OCI-LY7 (cell line): ENCODE results near the gene ATAD1. TPM values are rescaled to one million over a fixed set of nuclear protein-coding genes. Genes with fewer than 3 reads are reported as not detected.

Experiments used
- BruUV-seq: library from RNA; stranded (reverse); fragments of 400-500 nt; replicated peaks from 2 replicates; lab custom pipeline; 2021; lab: Mats Ljungman, UMichigan
- CTCF ChIA-PET: fragments of 300-600 bp; sonication (Branson Sonifier 250); formaldehyde crosslinking; loops from one replicate; lab custom pipeline; 2022; ENCODE audit warnings: antibody characterized with exemption; ENCODE audit not compliant: unreplicated experiment; lab: Charles Lee
- POLR2A ChIA-PET: fragments of 300-600 bp; sonication (Branson Sonifier 250); formaldehyde crosslinking; loops from one replicate; lab custom pipeline; 2022; ENCODE audit warnings: antibody characterized with exemption; lab: Charles Lee
- DNase-seq: peaks from one replicate; pipeline ENCODE4 v3.0.0-alpha.2; 2015; ENCODE audit warnings: low spot score
- H2AFZ ChIP-seq: fragments of 200-600 bp; sonication (generic), shearing (Covaris generic); 2 replicates; pipeline ENCODE4 v1.6.1; 2014; ENCODE audit warnings: mild to moderate bottlenecking, antibody characterized with exemption, low read length, moderate library complexity
- H3K27ac ChIP-seq: fragments of 200-600 bp; sonication (generic); 2 replicates; pipeline ENCODE4 v1.5.1; 2014; ENCODE audit warnings: mixed run types, low read depth, mild to moderate bottlenecking, moderate library complexity, low read length, inconsistent platforms; ENCODE audit not compliant: poor library complexity, severe bottlenecking
- H3K36me3 ChIP-seq: fragments of 200-600 bp; sonication (generic); 2 replicates; pipeline ENCODE4 v1.6.1; 2014; ENCODE audit warnings: mild to moderate bottlenecking, antibody characterized with exemption, low read length, moderate library complexity, mixed read lengths; ENCODE audit not compliant: insufficient read depth
- H3K4me1 ChIP-seq: fragments of 200-600 bp; sonication (generic); 2 replicates; pipeline ENCODE4 v1.5.1; 2014; ENCODE audit warnings: mild to moderate bottlenecking, low read length; ENCODE audit not compliant: insufficient read depth, poor library complexity, severe bottlenecking
- H3K4me2 ChIP-seq: fragments of 200-600 bp; sonication (generic); 2 replicates; pipeline ENCODE4 v1.6.1; 2014; ENCODE audit warnings: mild to moderate bottlenecking, low read length
- H3K4me3 ChIP-seq: fragments of 200-600 bp; sonication (generic); 2 replicates; pipeline ENCODE4 v1.5.1; 2014; ENCODE audit warnings: mild to moderate bottlenecking, low read depth, low read length; ENCODE audit not compliant: poor library complexity, severe bottlenecking
- H3K79me2 ChIP-seq: fragments of 200-600 bp; sonication (generic); 2 replicates; pipeline ENCODE4 v1.6.1; 2016; ENCODE audit warnings: low read depth, mild to moderate bottlenecking, low read length, moderate library complexity, mixed read lengths; ENCODE audit not compliant: insufficient read depth
- H3K9me2 ChIP-seq: fragments of 200-600 bp; sonication (generic); 2 replicates; pipeline ENCODE4 v1.6.1; 2016; ENCODE audit warnings: mild to moderate bottlenecking, low read length, mixed read lengths; ENCODE audit not compliant: insufficient read depth
- H3K9me3 ChIP-seq: fragments of 200-600 bp; sonication (generic); 2 replicates; pipeline ENCODE4 v1.6.1; 2014; ENCODE audit warnings: mild to moderate bottlenecking, mixed run types, low read length, mixed read lengths
- H4K20me1 ChIP-seq: fragments of 200-600 bp; sonication (generic); 2 replicates; pipeline ENCODE4 v1.6.1; 2014; ENCODE audit warnings: mild to moderate bottlenecking, antibody characterized with exemption, low read length, moderate library complexity, mixed read lengths; ENCODE audit not compliant: insufficient read depth
- CTCF ChIP-seq: fragments of 200-600 bp; sonication (generic); conservative IDR thresholded peaks from 2 replicates; pipeline ENCODE4 v1.5.1; 2014; ENCODE audit warnings: mild to moderate bottlenecking, antibody characterized with exemption, low read length, moderate library complexity, mixed read lengths
- EZH2phosphoT487 ChIP-seq: fragments of 200-600 bp; sonication (generic); IDR thresholded peaks from 2 replicates; pipeline ENCODE4 v1.6.1; 2018; ENCODE audit warnings: low read depth, borderline replicate concordance, mild to moderate bottlenecking, mixed run types, antibody characterized with exemption, low read length, moderate library complexity, mixed read lengths
- intact Hi-C: fragments of 100-400 bp; cut with micrococcal nuclease; formaldehyde crosslinking; loops from one replicate; pipeline ENCODE4 v1.10.0; 2022; ENCODE audit not compliant: unreplicated experiment
- total RNA-seq, 2 experiments: library from RNA; depleted of rRNA in 1 of 2; stranded (reverse); fragments of >200 nt in 1 of 2; shearing (Covaris generic) in 1 of 2; gene quantifications; 2 replicates each; pipeline ENCODE4 v1.2.3, GENCODE V29; 2014 to 2022

ATAD1 gene
- total RNA-seq, 2 experiments from 2014 or later = 19.6 to 47.7 TPM

- no peak overlapping the region for H3K27ac ChIP-seq
- intact Hi-C loops = no loop called here
- POLR2A ChIA-PET = interaction anchor here (0.7 to 1.5 kb wide), 6 partner anchors 9 to 830 kb away, joined by 3 to 9 read pairs (median 4); no protein-coding TSS in a partner anchor
- no peaks in the 10 kb centered on the region for H4K20me1 ChIP-seq
- no peaks in the 10 kb centered on the region for H3K9me3 ChIP-seq
- H3K4me1 ChIP-seq = no peaks in the 10 kb centered on the region
- no peak overlapping the region for H2AFZ ChIP-seq
- H3K4me2 ChIP-seq = no peak overlapping the region
- no peaks in the 10 kb centered on the region for H3K79me2 ChIP-seq
- no peak overlapping the region for H3K4me3 ChIP-seq
- H3K9me2 ChIP-seq = no peaks in the 10 kb centered on the region
- H3K36me3 ChIP-seq = peaks cover 77% of the 10 kb centered on the region
- CTCF ChIA-PET = interaction anchor here (1.2 kb wide), 1 partner anchor 16 kb away, joined by 3 read pairs; no protein-coding TSS in a partner anchor
- no TSS peak for BruUV-seq
- TF ChIP-seq CTCF (no peak), EZH2phosphoT487 (no peak)
- DNase-seq = no peak
These were observed 57.7 kb downstream of the ATAD1 start for GRCh38 chr10:87760195-87760905.

- Histone ChIP-seq H3K36me3 (peaks cover 78% of the 10 kb centered on the region), H3K4me1 (no peaks in the 10 kb centered on the region), H3K9me2 (no peaks in the 10 kb centered on the region), H3K27ac (no peak overlapping the region), H3K79me2 (no peaks in the 10 kb centered on the region), H4K20me1 (no peaks in the 10 kb centered on the region), H3K4me2 (no peak overlapping the region), H3K9me3 (no peaks in the 10 kb centered on the region), H3K4me3 (no peak overlapping the region), H2AFZ (no peak overlapping the region)
- no TSS peak for BruUV-seq
- TF ChIP-seq CTCF (no peak), EZH2phosphoT487 (no peak)
- intact Hi-C loops = no loop called here
- CTCF ChIA-PET = interaction anchor here (1.2 kb wide), 1 partner anchor 15 kb away, joined by 3 read pairs; no protein-coding TSS in a partner anchor
- POLR2A ChIA-PET = interaction anchor here (0.6 to 1.1 kb wide), 3 partner anchors 9 to 19 kb away, joined by 3 to 5 read pairs (median 3); no protein-coding TSS in a partner anchor
- DNase-seq = no peak
These were observed 58.5 kb downstream of the ATAD1 start for GRCh38 chr10:87759551-87759950.

GRCh38 chr10:87757685-87758084, 60.3 kb downstream of the ATAD1 start:
- ChIA-PET CTCF (interaction anchor here (0.8 kb wide), 1 partner anchor 15 kb away, joined by 3 read pairs; no protein-coding TSS in a partner anchor), POLR2A (interaction anchor here (1.2 to 1.5 kb wide), 3 partner anchors 12 to 44 kb away, joined by 4 to 6 read pairs (median 4); no protein-coding TSS in a partner anchor)
- no peaks in the 10 kb centered on the region for H3K9me3 ChIP-seq
- no peaks in the 10 kb centered on the region for H3K79me2 ChIP-seq
- H3K9me2 ChIP-seq = no peaks in the 10 kb centered on the region
- H2AFZ ChIP-seq = no peak overlapping the region
- H3K27ac ChIP-seq = no peak overlapping the region
- BruUV-seq = no TSS peak
- H3K4me2 ChIP-seq = no peak overlapping the region
- no peaks in the 10 kb centered on the region for H3K4me1 ChIP-seq
- intact Hi-C loops = no loop called here
- no peak for DNase-seq
- H3K36me3 ChIP-seq = peaks cover 78% of the 10 kb centered on the region
- TF ChIP-seq EZH2phosphoT487 (no peak), CTCF (no peak)
- no peak overlapping the region for H3K4me3 ChIP-seq
- H4K20me1 ChIP-seq = no peaks in the 10 kb centered on the region
